Renal cortex interstitium (tissue), 11 donors: ENCODE measurements around the gene CRADD. TPM values are rescaled to one million over a fixed set of nuclear protein-coding genes. Genes with fewer than 3 reads are reported as not detected.
"Not testable (repeated sequence)": the region's sequence is repeated elsewhere in the genome, so short reads cannot be mapped to it uniquely, and the experiment has no call there.

Experiments
- DNase-seq, 11 donors: peaks; one replicate each; pipeline ENCODE4 v3.0.0-alpha.2; 2013; ENCODE audit warnings: low read depth in 9 of 11, low spot score in 4 of 11; ENCODE audit errors: extremely low read depth in 1 of 11
- polyA plus RNA-seq, 3 donors: library from polyadenylated mRNA; unstranded; fragments of 120-200 nt; gene quantifications; one replicate each; pipeline ENCODE4 v1.2.1, GENCODE V29; 2013; ENCODE audit not compliant: insufficient read length in 3 of 3

Gene CRADD
- polyA plus RNA-seq, 3 donors, result 9.9 to 11.5 (median 11.0) TPM

GRCh38 chr12:93745286-93745685 is 68.1 kb downstream of the CRADD start:
- DNase-seq, result no peak

- DNase-seq, result no peak
Observed at GRCh38 chr12:93746572-93747168, 69.5 kb downstream of the CRADD start.

GRCh38 chr12:93748672-93749383 is 71.7 kb downstream of the CRADD start:
- DNase-seq, result no peak

GRCh38 chr12:93749515-93749914 is 72.3 kb downstream of the CRADD start:
- DNase-seq, result no peak

- no peak for DNase-seq
Observed at GRCh38 chr12:93750056-93750455, 72.9 kb downstream of the CRADD start.

GRCh38 chr12:93751864-93752610 is 74.9 kb downstream of the CRADD start:
- no peak for DNase-seq

GRCh38 chr12:93753285-93753684 is 76.1 kb downstream of the CRADD start:
- DNase-seq, result no peak

- DNase-seq, result no peak
Observed at GRCh38 chr12:93753838-93754429, 76.8 kb downstream of the CRADD start.

GRCh38 chr12:93754859-93755258 is 77.7 kb downstream of the CRADD start:
- not testable (repeated sequence) for DNase-seq

GRCh38 chr12:93756288-93756687 is 79.1 kb downstream of the CRADD start:
- no peak for DNase-seq

GRCh38 chr12:93757792-93758694 is 80.9 kb downstream of the CRADD start:
- DNase-seq, result no peak

GRCh38 chr12:93758801-93759373 is 81.7 kb downstream of the CRADD start:
- no peak for DNase-seq

- DNase-seq, result no peak
Observed at GRCh38 chr12:93759512-93760081, 82.4 kb downstream of the CRADD start.

GRCh38 chr12:93760275-93760875 is 83.2 kb downstream of the CRADD start:
- DNase-seq, result no peak

- DNase-seq, result no peak
Observed at GRCh38 chr12:93762059-93762719, 85.0 kb downstream of the CRADD start.

- DNase-seq, result no peak
Observed at GRCh38 chr12:93762912-93763553, 85.9 kb downstream of the CRADD start.

GRCh38 chr12:93763746-93764147 is 86.6 kb downstream of the CRADD start:
- no peak for DNase-seq
